Measurements from ENCODE around the gene CASP9.
"Not testable (repeated sequence)": the region's sequence is repeated elsewhere in the genome, so short reads cannot be mapped to it uniquely, and the experiment has no call there.

Gene CASP9

GRCh38 chr1:15500184-15501178 is 23.5 kb downstream of the CASP9 start:
- DNase-seq, result no peak

GRCh38 chr1:15493869-15494390 is 30.1 kb downstream of the CASP9 start:
- DNase-seq, result no peak

DNA sequence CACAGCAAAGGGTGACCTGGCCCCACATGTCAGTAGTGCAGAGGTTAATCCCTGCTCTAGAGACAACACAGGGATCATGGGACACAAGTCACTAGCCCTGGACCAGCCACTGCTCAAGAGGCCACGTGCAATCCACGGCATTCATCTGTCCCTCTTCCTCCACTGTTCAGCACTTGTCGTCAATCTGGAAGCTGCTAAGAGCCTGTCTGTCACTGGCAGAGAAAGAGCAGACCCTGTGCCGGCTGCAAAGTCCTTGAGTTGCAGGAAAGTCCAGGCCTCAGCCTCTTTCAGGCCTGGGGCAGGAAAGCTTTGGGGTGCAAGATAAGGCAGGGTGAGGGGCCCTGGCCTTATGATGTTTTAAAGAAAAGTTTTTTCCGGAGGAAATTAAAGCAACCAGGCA is 31.4 kb downstream of the CASP9 start:
- DNase-seq, result no peak

DNA sequence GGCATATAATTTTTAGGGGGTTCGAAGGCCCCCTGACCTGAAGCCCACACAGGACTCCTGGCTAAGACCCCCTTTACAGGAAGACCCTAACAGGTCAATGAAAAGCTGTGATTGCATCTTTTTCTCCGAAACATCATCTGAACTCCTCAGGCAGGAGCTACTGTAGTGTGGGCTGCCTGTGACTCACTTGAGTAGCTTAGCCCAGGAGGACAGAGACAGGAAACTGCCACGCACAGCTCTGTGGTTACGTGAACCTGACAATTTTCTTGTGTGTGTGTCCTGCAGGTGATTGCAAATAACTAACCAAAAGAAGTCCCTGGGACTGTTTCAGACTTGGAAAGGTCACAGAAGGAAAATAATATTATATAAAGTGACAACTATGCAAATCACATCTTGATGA is 33.0 kb downstream of the CASP9 start:
- not testable (repeated sequence) for DNase-seq

DNA sequence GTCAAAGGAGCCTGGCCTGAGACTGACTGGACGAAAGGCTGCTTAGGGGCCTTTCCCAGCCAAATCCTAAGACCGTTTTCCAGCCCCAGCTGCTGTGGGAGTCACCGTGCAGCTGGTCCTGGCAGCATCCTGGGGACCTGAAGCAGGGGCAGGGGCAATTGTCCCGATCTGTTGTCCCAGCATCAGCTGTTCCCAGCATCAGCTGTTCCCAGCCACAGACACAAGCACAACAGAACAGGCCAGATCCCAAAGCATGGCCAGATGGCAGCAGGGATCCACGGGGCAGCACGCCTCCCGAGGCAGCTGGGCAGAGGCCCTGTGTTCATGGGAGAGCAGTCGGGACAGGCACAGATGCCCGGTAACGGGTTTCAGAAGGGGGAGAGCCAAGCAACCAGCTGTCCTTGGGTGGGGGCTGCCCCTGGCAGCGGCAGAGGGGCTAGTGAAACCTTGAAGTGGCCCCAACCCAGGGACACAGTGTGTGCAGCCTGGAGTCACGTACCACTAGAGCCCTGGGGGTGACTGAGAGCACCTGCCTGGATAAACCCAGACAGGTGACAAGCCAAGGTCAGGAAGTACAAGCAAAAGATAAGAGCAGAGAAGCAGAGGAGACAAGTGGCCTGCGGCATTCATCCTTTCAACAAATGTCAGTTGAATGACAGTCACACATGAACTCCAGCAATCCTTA is 34.8 kb downstream of the CASP9 start:
- DNase-seq, result no peak

- no peak for DNase-seq
Observed at GRCh38 chr1:15488371-15488770, 35.6 kb downstream of the CASP9 start.

DNA sequence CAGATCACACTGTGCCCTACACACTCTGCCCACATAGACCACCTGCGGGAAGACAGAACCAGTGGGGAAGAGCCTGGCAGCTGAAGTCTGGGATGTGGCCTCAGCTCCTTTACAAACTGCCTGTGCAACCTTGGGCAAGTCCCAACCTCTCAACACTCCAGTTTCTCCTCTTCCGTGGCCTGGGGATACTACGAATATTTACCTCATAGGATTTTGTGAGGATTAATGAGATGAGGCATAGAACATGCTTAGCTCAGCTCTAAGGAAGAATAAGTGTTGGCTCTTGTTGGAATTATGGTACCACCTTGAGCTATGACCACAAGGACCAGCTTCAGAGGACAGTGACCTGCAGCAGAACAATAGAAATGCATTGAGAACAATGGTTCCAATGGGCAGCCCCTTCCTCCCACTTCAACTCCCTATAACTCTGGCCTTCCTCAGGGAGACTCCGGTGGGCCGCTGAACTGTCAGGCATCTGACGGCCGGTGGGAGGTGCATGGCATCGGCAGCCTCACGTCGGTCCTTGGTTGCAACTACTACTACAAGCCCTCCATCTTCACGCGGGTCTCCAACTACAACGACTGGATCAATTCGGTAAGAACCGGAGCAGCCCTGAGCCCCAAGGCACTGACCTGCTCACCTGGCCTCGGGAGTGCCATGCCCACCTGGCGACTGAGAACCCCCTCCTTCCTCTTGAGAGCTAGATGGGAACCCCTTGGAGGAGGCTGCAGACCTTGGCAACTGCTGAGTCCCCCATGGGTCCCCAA is 37.0 kb downstream of the CASP9 start:
- not testable (repeated sequence) for DNase-seq

GRCh38 chr1:15485636-15486035 is 38.4 kb downstream of the CASP9 start:
- no peak for DNase-seq

DNA sequence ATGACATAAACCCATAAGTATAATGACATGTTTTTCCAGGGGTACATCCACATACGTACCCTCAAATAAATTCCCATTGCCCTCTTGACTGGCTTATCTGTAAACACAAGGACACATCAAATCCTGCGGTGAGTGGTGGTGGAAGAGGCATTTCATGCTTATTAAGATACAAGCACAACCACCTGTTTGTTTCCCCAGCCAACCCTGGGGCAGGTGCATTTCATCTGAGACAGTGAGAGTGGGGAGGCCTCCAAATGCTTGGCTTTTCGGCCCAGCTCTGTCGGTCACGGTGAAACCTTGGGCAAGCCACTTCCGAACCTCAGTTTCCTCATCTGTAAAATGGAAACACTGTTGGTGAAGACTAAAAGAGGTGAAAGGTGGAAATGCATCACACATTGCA is 39.6 kb downstream of the CASP9 start:
- not testable (repeated sequence) for DNase-seq

GRCh38 chr1:15483971-15484370 is 40.0 kb downstream of the CASP9 start:
- no peak for DNase-seq

DNA sequence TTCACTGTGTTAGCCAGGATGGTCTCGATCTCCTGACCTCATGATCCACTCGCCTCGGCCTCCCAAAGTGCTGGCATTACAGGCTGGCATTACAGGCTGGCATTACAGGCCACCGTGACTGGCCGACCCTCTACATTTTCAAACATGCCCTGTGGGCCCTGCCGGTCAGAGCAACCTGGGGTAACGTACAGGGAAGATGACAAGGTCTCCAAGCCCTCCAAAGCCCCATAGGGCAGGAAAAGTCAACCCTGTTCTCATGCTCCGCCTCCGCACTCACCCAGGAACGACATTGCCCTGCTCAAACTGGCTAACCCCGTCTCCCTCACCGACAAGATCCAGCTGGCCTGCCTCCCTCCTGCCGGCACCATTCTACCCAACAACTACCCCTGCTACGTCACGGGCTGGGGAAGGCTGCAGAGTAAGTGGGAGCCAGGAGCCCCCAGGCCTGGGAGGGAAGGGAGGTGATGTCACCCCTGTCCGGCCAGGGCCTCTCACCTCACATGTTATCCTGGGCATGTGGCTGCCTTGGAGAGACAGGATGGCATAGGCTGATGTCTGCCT is 41.0 kb downstream of the CASP9 start:
- DNase-seq, result not testable (repeated sequence)

DNA sequence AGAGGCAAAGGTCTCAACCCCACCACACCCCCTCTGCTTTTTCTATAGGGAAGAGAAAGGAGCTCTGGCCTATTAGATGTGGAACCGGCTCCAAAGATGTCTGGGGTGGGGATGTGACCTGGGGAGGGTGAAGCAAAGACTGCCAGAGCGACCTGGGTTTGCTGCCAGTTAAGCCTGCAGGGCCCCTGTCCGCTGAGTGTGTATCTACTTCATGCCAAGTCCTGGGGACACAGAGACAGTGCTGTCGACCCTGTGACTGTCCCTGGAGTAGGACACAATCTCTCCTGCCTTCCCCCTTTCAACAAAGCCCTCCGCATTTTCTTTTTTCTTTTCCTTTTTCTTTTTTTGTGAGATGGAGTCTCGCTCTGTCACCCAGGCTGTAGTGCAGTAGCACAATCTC is 41.6 kb downstream of the CASP9 start:
- DNase-seq, result not testable (repeated sequence)

DNA sequence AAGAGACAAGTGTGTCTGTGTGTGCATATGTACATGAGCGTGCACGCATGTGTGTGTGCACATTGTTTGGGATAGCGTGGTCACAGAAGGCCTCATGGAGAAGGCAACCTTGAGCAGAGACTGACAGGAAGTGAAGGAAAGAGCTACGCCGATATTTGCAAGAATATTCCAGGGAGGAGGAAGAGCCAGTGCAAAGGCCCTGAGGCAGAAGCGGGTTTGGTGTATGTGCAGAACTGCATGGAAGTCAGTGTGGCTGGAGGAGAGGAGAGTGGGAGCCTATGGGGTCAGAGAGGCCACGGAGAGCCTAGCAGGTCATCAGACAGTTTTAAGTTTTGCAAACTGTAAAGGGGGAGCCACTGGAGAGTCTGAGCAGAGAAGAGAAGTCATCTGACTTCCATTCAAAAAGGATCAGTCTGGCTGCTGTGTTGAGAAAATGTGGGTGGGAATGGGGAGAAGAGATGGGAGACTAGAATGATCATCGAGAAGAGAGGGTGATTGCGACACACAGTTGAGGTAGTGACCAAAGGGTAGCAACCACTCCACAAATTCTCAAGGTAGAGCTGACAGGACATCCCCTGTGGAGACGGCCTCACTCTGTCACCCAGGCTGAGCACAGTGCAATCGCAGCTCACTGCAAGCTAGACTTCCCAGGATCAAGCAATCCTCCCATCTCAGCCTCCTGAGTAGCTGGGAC is 44.2 kb downstream of the CASP9 start:
- DNase-seq, result no peak

- DNase-seq, result no peak
Observed at GRCh38 chr1:15477646-15478212, 46.3 kb downstream of the CASP9 start.

DNA sequence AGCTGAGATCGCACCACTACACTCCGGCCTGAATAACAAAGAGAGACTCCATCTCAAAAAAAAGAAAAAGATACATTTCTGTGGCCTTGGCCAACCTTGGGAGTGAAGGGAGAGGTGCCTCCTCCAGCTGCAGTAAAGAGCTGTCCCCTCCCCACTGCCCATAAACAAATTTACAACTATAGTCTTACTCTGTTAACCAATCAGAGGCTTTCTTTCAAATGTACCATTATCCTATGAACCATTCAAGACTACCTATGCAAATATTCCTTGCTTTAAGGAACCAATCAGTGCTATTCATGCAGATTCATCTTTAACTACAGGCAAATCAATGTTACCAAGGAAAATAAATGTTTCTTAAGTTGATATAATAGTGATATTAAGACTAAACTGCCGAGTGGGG is 47.1 kb downstream of the CASP9 start:
- no peak for DNase-seq

DNA sequence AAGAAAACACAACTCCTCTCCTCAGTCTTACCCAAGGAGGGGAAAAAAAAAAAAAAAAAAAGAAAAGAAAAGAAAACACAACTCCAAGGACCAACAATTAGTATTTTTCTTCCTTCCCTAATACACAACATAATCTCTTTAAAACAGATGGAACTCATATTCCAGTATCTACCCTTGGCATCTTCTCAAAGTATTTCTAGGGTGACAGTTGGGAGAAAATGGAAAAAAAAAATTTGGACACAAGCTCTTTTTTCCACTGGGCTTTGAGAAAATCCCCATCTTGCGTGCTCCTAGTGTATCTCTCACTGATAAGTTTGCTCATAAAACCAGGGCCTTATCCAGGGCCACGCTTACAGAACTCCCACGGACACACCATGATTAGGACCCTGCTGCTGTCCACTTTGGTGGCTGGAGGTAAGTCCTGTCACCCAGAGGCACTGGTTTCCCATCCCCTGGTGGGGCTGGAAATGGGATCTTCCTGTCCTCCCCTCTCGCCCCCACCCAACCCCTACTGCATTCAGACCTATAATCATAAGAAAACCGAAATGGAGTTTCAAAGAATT is 48.2 kb downstream of the CASP9 start, which contains the start of gene CELA2B:
Gene CELA2B, plus strand, starts transcription at position 353 of the 563 bp plus-strand sequence. Its CDS starts 22 bp downstream, at position 375.
- no peak for DNase-seq

GRCh38 chr1:15472587-15472986 is 51.4 kb downstream of the CASP9 start:
- DNase-seq, result no peak

GRCh38 chr1:15471723-15472122 is 52.3 kb downstream of the CASP9 start:
- DNase-seq, result not testable (repeated sequence)

GRCh38 chr1:15471067-15471466 is 52.9 kb downstream of the CASP9 start:
- DNase-seq, result not testable (repeated sequence)

DNA sequence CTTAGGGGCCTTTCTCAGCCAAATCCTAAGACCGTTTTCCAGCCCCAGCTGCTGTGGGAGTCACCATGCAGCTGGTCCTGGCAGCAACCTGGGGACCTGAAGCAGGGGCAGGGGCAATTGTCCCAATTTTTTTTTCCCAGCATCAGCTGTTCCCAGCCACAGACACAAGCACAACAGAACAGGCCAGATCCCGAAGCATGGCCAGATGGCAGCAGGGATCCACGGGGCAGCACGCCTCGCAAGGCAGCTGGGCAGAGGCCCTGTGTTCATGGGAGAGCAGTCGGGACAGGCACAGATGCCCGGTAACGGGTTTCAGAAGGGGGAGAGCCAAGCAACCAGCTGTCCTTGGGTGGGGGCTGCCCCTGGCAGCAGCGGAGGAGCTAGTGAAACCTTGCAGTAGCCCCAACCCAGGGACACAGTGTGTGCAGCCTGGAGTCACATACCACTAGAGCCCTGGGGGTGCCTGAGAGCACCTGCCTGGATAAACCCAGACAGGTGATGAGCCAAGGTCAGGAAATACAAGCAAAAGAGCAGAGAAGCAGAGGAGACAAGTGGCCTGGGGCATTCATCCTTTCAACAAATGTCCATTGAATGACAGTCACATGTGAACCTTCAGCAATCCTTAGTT is 54.1 kb downstream of the CASP9 start:
- not testable (repeated sequence) for DNase-seq

Data from fibroblast of skin of scalp (primary cell).